Measurements from ENCODE around the gene ZSWIM1. TPM values are rescaled to one million over a fixed set of nuclear protein-coding genes. Genes with fewer than 3 reads are reported as not detected.

The ZSWIM1 gene
- polyA plus RNA-seq, 1 donor (not counting 4 experiments of a cell fraction or from before 2014, with no cell fraction given) = 4.4 TPM

- Histone ChIP-seq H3K9me3 (ENCODE audit: control insufficient read depth, low read depth, low read length) (no peaks in the 10 kb centered on the region), H3K4me2 (ENCODE audit: control insufficient read depth, extremely low read depth, insufficient read depth, low read depth, low read length) (no peak overlapping the region), H3K9me1 (ENCODE audit: control insufficient read depth, extremely low read depth, insufficient read depth, low read length) (peaks cover 2% of the 10 kb centered on the region), H3K9ac (ENCODE audit: control insufficient read depth, extremely low read depth, insufficient read depth, low read length) (no peak overlapping the region), H3K4me3 (ENCODE audit: control insufficient read depth in 2 of 3, extremely low read depth in 1 of 3, insufficient read depth in 2 of 3, low read depth in 1 of 3, low read length in 3 of 3) (no peak overlapping the region), H3K36me3 (ENCODE audit: control insufficient read depth in 2 of 2, extremely low read depth in 1 of 2, insufficient read depth in 2 of 2, low read length in 2 of 2) (no peaks in the 10 kb centered on the region), H4K20me1 (ENCODE audit: control insufficient read depth, extremely low read depth, insufficient read depth, low read length) (no peaks in the 10 kb centered on the region), H3K79me2 (ENCODE audit: control insufficient read depth, insufficient read depth, low read length) (peaks cover 7% of the 10 kb centered on the region), H2AFZ (ENCODE audit: control insufficient read depth, low read length) (no peak overlapping the region), H3K4me1 (ENCODE audit: control insufficient read depth, extremely low read depth, insufficient read depth, low read length) (peaks cover 11% of the 10 kb centered on the region), H3K27ac (ENCODE audit: control insufficient read depth, insufficient read depth, low read length) (no peak overlapping the region), H3K27me3 (ENCODE audit: control insufficient read depth, extremely low read depth, insufficient read depth, low read length) (no peaks in the 10 kb centered on the region)
- DNase-seq (ENCODE audit: low read depth, low spot score) (no peak), FAIRE-seq (no peak)
- dilution Hi-C loops (cut with MboI; ENCODE audit: extremely low pct_ligation_motif_present, low sequenced_read_pairs) = no loop called here
- no peak for TF ChIP-seq CTCF (optimal IDR thresholded peaks at IDR 0.05 in 1 of 3, IDR thresholded peaks at IDR 0.05 in 1 of 3, conservative IDR thresholded peaks at IDR 0.05 in 1 of 3; ENCODE audit: extremely low read depth in 1 of 3, insufficient read depth in 2 of 3, low read length in 3 of 3)
- no peak for TF ChIP-seq EZH2 (IDR thresholded peaks at IDR 0.05; ENCODE audit: low read length)
Observed at GRCh38 chr20:45861221-45862075, 19.6 kb upstream of the ZSWIM1 start.

- H3K4me1 ChIP-seq (ENCODE audit: control insufficient read depth, extremely low read depth, insufficient read depth, low read length) = peaks cover 18% of the 10 kb centered on the region
- DNase-seq (ENCODE audit: low read depth, low spot score) (no peak), FAIRE-seq (no peak)
- H3K9me3 ChIP-seq (ENCODE audit: control insufficient read depth, low read depth, low read length) = no peaks in the 10 kb centered on the region
- no peaks in the 10 kb centered on the region for H3K79me2 ChIP-seq (ENCODE audit: control insufficient read depth, insufficient read depth, low read length)
- H3K36me3 ChIP-seq (ENCODE audit: control insufficient read depth in 2 of 2, extremely low read depth in 1 of 2, insufficient read depth in 2 of 2, low read length in 2 of 2) = no peaks in the 10 kb centered on the region
- H3K27ac ChIP-seq (ENCODE audit: control insufficient read depth, insufficient read depth, low read length) = no peak overlapping the region
- dilution Hi-C loops (cut with MboI; ENCODE audit: extremely low pct_ligation_motif_present, low sequenced_read_pairs) = no loop called here
- H3K4me3 ChIP-seq (ENCODE audit: control insufficient read depth in 2 of 3, extremely low read depth in 1 of 3, insufficient read depth in 2 of 3, low read depth in 1 of 3, low read length in 3 of 3) = no peak overlapping the region
- H3K9me1 ChIP-seq (ENCODE audit: control insufficient read depth, extremely low read depth, insufficient read depth, low read length) = peaks cover 2% of the 10 kb centered on the region
- no peak overlapping the region for H2AFZ ChIP-seq (ENCODE audit: control insufficient read depth, low read length)
- no peak for TF ChIP-seq CTCF (optimal IDR thresholded peaks at IDR 0.05 in 1 of 3, IDR thresholded peaks at IDR 0.05 in 1 of 3, conservative IDR thresholded peaks at IDR 0.05 in 1 of 3; ENCODE audit: extremely low read depth in 1 of 3, insufficient read depth in 2 of 3, low read length in 3 of 3)
- TF ChIP-seq EZH2 (IDR thresholded peaks at IDR 0.05; ENCODE audit: low read length) = no peak
- no peaks in the 10 kb centered on the region for H3K27me3 ChIP-seq (ENCODE audit: control insufficient read depth, extremely low read depth, insufficient read depth, low read length)
- no peaks in the 10 kb centered on the region for H4K20me1 ChIP-seq (ENCODE audit: control insufficient read depth, extremely low read depth, insufficient read depth, low read length)
- H3K4me2 ChIP-seq (ENCODE audit: control insufficient read depth, extremely low read depth, insufficient read depth, low read depth, low read length) = no peak overlapping the region
- no peak overlapping the region for H3K9ac ChIP-seq (ENCODE audit: control insufficient read depth, extremely low read depth, insufficient read depth, low read length)
Observed at GRCh38 chr20:45863543-45864470, 17.2 kb upstream of the ZSWIM1 start.
